Testis (tissue), 2 donors: ENCODE results near the gene PPFIBP1.

ENCODE experiments used
- CTCF ChIP-seq, 3 experiments: fragments of 450-650 bp in 2 of 3; fragments of 200-600 bp in 1 of 3; sonication (generic) in 1 of 3; IDR thresholded peaks; one replicate each; pipeline ENCODE4 v1.5.1; 2016 to 2019; ENCODE audit warnings: antibody characterized with exemption in 3 of 3, mild to moderate bottlenecking in 2 of 3, moderate library complexity in 1 of 3
- POLR2A ChIP-seq: fragments of 450-650 bp; IDR thresholded peaks from one replicate; pipeline ENCODE4 v1.6.1; 2017; ENCODE audit warnings: antibody characterized with exemption, mild to moderate bottlenecking, moderate library complexity

- TF ChIP-seq POLR2A (no peak), CTCF (IDR thresholded peaks at IDR 0.05) (no peak)
These were observed 29.9 kb downstream of the PPFIBP1 start for GRCh38 chr12:27553941-27554340.
